Smooth muscle cell (in vitro differentiated cells): ENCODE measurements around the gene RPS21. TPM values are rescaled to one million over a fixed set of nuclear protein-coding genes. Genes with fewer than 3 reads are reported as not detected.

ENCODE experiments used
- DNase-seq: peaks from one replicate; lab custom pipeline; 2025; ENCODE audit not compliant: unreplicated experiment; lab: John Stamatoyannopoulos, UW
- H2AFZ ChIP-seq: fragments of 200-600 bp; sonication (generic); 2 replicates; pipeline ENCODE4 v1.6.0; 2016; ENCODE audit warnings: antibody characterized with exemption, low read depth, mild to moderate bottlenecking
- H3F3A ChIP-seq: fragments of 200-600 bp; sonication (generic); 2 replicates; pipeline ENCODE4 v1.6.0; 2017; ENCODE audit warnings: antibody characterized with exemption, low read depth
- H3K27ac ChIP-seq: fragments of 200-600 bp; sonication (generic); 2 replicates; pipeline ENCODE4 v1.5.1; 2016; ENCODE audit warnings: low read depth, mild to moderate bottlenecking
- H3K27me3 ChIP-seq: fragments of 200-600 bp; sonication (generic); 2 replicates; pipeline ENCODE4 v1.6.1; 2016; ENCODE audit warnings: low read depth, mild to moderate bottlenecking
- H3K36me3 ChIP-seq: fragments of 200-600 bp; sonication (generic); 2 replicates; pipeline ENCODE4 v1.5.1; 2016; ENCODE audit warnings: low read depth
- H3K4me1 ChIP-seq: fragments of 200-600 bp; sonication (generic); 2 replicates; pipeline ENCODE4 v1.5.1; 2016; ENCODE audit warnings: low read depth
- H3K4me2 ChIP-seq: fragments of 200-600 bp; sonication (generic); 2 replicates; pipeline ENCODE4 v1.6.0; 2016; ENCODE audit warnings: mild to moderate bottlenecking
- H3K4me3 ChIP-seq: fragments of 200-600 bp; sonication (generic); 2 replicates; pipeline ENCODE4 v1.5.1; 2016; ENCODE audit warnings: mild to moderate bottlenecking
- H3K79me2 ChIP-seq: fragments of 200-600 bp; sonication (generic); 2 replicates; pipeline ENCODE4 v1.6.0; 2016; ENCODE audit warnings: low read depth, mild to moderate bottlenecking
- H3K9ac ChIP-seq: fragments of 200-600 bp; sonication (generic); 2 replicates; pipeline ENCODE4 v1.6.0; 2016; ENCODE audit warnings: low read depth
- H3K9me3 ChIP-seq: fragments of 200-600 bp; sonication (generic); replicated peaks from 2 replicates; pipeline ENCODE4 v1.5.1; 2016; ENCODE audit warnings: low read depth
- H4K20me1 ChIP-seq: fragments of 200-600 bp; sonication (generic); 2 replicates; pipeline ENCODE4 v1.6.0; 2016; ENCODE audit warnings: low read depth
- CTCF ChIP-seq: fragments of 200-600 bp; sonication (generic); IDR thresholded peaks from 2 replicates; pipeline ENCODE4 v1.5.1; 2017; ENCODE audit warnings: borderline replicate concordance, mild to moderate bottlenecking, antibody characterized with exemption; ENCODE audit not compliant: insufficient read depth, poor library complexity, severe bottlenecking
- WGBS: methylation state at CpG from one replicate; pipeline ENCODE4 v1.1.7; 2016; ENCODE audit warnings: low lambda C conversion rate; 5-methylcytosine and 5-hydroxymethylcytosine counted together
- polyA plus RNA-seq: library from polyadenylated mRNA; unstranded; fragments of >200 nt; fragmentation: Nextera tagmentation; extraction: Ambion mirVana; gene quantifications from 2 replicates; pipeline ENCODE4 v1.2.1, GENCODE V29; 2016
- total RNA-seq: library from RNA; depleted of rRNA; stranded (reverse); fragments of >200 nt; gene quantifications from 2 replicates; pipeline ENCODE4 v1.2.3, GENCODE V29; 2014

Gene RPS21
- total and polyA plus RNA-seq, 2 experiments from 2014 or later, result 438 to 4,082 TPM

- WGBS, result 87% methylated on average over 12 of the region's 12 CpGs
- H3K27me3 ChIP-seq, result no peaks in the 10 kb centered on the region
- no peaks in the 10 kb centered on the region for H3K36me3 ChIP-seq
- H3K79me2 ChIP-seq, result peaks cover 11% of the 10 kb centered on the region
- H2AFZ ChIP-seq, result no peak overlapping the region
- no peaks in the 10 kb centered on the region for H3F3A ChIP-seq
- peaks cover 11% of the 10 kb centered on the region for H3K4me1 ChIP-seq
- no peak for DNase-seq
- no peak overlapping the region for H3K4me3 ChIP-seq
- no peak overlapping the region for H3K9ac ChIP-seq
- H4K20me1 ChIP-seq, result peaks cover 6% of the 10 kb centered on the region
- no peak for TF ChIP-seq CTCF
- H3K4me2 ChIP-seq, result no peak overlapping the region
- no peaks in the 10 kb centered on the region for H3K9me3 ChIP-seq
- H3K27ac ChIP-seq, result no peak overlapping the region
These were observed 22.4 kb downstream of the RPS21 start for GRCh38 chr20:62409086-62409853.

GRCh38 chr20:62409931-62410745 is 23.2 kb downstream of the RPS21 start:
- Histone ChIP-seq H4K20me1 (no peaks in the 10 kb centered on the region), H3K4me3 (no peak overlapping the region), H3F3A (no peaks in the 10 kb centered on the region), H3K27me3 (no peaks in the 10 kb centered on the region), H2AFZ (no peak overlapping the region), H3K9ac (no peak overlapping the region), H3K27ac (no peak overlapping the region), H3K4me1 (peaks cover 11% of the 10 kb centered on the region), H3K79me2 (peaks cover 11% of the 10 kb centered on the region), H3K36me3 (no peaks in the 10 kb centered on the region), H3K4me2 (no peak overlapping the region), H3K9me3 (no peaks in the 10 kb centered on the region)
- 33% methylated on average over 29 of the region's 30 CpGs for WGBS
- no peak for DNase-seq
- peak; percentile 56 for TF ChIP-seq CTCF

- Histone ChIP-seq H3K4me1 (peaks cover 7% of the 10 kb centered on the region), H3K27me3 (no peaks in the 10 kb centered on the region), H3K79me2 (peaks cover 8% of the 10 kb centered on the region), H3K9me3 (no peaks in the 10 kb centered on the region), H3K27ac (no peak overlapping the region), H3K36me3 (no peaks in the 10 kb centered on the region), H3K4me2 (no peak overlapping the region), H3F3A (no peaks in the 10 kb centered on the region), H3K9ac (no peak overlapping the region), H2AFZ (no peak overlapping the region), H3K4me3 (no peak overlapping the region), H4K20me1 (no peaks in the 10 kb centered on the region)
- no peak for TF ChIP-seq CTCF
- no peak for DNase-seq
- 81% methylated on average over 19 of the region's 19 CpGs for WGBS
These were observed 24.0 kb downstream of the RPS21 start for GRCh38 chr20:62410746-62411478.
